Activated T-cell treated with anti-CD3 and anti-CD28 coated beads, Interleukin-2, amount 50 U/mL, for 72 hours (primary cell): ENCODE results near the gene CABCOCO1. TPM values are rescaled to one million over a fixed set of nuclear protein-coding genes. Genes with fewer than 3 reads are reported as not detected.
"Not testable (repeated sequence)": the region's sequence is repeated elsewhere in the genome, so short reads cannot be mapped to it uniquely, and the experiment has no call there.

ENCODE experiments used
- ATAC-seq, 2 donors: fragments of 150-1000 bp; cut with Tn5 transposase; replicated peaks in 1 of 2; 2 replicates each; pipeline ENCODE4 v1.10.0; 2021; ENCODE audit warnings: moderate library complexity in 2 of 2, mild to moderate bottlenecking in 1 of 2
- DNase-seq, 2 donors: peaks; one replicate each; pipeline ENCODE4 v3.0.0; 2021 to 2022; ENCODE audit warnings: mixed read lengths in 1 of 2
- H3K27ac Mint-ChIP-seq: one replicate; pipeline ENCODE4 v1.8.0; 2022; ENCODE audit warnings: mild to moderate bottlenecking, moderate library complexity, mixed read lengths
- H3K27me3 Mint-ChIP-seq: one replicate; pipeline ENCODE4 v1.8.0; 2022; ENCODE audit warnings: low read depth, mixed read lengths
- H3K36me3 Mint-ChIP-seq, 2 donors: one replicate each; pipeline ENCODE4 v1.8.0; 2022; ENCODE audit warnings: mixed read lengths in 2 of 2, mild to moderate bottlenecking in 1 of 2; ENCODE audit not compliant: insufficient read depth in 2 of 2
- H3K4me1 Mint-ChIP-seq: one replicate; pipeline ENCODE4 v1.8.0; 2022; ENCODE audit warnings: low read depth, mixed read lengths
- H3K4me3 Mint-ChIP-seq, 2 donors: one replicate each; pipeline ENCODE4 v1.8.0; 2022; ENCODE audit warnings: mild to moderate bottlenecking in 2 of 2, mixed read lengths in 2 of 2, moderate library complexity in 2 of 2
- H3K9me3 Mint-ChIP-seq, 2 donors: one replicate each; pipeline ENCODE4 v1.8.0; 2022; ENCODE audit warnings: mixed read lengths in 2 of 2
- total RNA-seq, 2 donors: library from RNA; stranded (reverse); gene quantifications; one replicate each; pipeline ENCODE4 v1.2.3, GENCODE V29; 2022

Gene CABCOCO1
- total RNA-seq, 2 donors from 2014 or later: not detected

DNA sequence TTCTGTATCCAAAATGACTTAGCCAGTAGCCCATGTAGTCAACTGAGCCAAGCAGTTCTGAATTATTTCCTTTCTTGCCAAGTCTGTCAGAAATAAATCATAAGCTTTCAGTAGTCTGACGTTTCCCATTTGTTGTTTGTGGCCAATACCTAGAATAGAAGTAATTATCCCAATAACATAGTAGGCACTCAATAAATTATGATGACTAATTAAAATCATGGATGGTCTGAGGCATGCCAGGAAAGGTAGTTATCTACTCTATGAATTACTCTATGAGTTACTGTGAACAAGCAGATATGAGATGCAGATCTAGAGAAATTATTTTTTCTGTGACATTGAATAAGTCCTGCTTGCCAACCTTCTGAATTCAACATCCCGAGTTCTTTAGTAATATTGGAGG is 2.3 kb downstream of the CABCOCO1 start:
- DNase-seq (no peak), ATAC-seq (no peak)
- no peak overlapping the region for H3K4me3 Mint-ChIP-seq
- H3K4me1 Mint-ChIP-seq: no peaks in the 10 kb centered on the region
- no peaks in the 10 kb centered on the region for H3K36me3 Mint-ChIP-seq
- H3K27me3 Mint-ChIP-seq: peaks cover 30% of the 10 kb centered on the region
- no peak overlapping the region for H3K27ac Mint-ChIP-seq
- no peaks in the 10 kb centered on the region for H3K9me3 Mint-ChIP-seq

DNA sequence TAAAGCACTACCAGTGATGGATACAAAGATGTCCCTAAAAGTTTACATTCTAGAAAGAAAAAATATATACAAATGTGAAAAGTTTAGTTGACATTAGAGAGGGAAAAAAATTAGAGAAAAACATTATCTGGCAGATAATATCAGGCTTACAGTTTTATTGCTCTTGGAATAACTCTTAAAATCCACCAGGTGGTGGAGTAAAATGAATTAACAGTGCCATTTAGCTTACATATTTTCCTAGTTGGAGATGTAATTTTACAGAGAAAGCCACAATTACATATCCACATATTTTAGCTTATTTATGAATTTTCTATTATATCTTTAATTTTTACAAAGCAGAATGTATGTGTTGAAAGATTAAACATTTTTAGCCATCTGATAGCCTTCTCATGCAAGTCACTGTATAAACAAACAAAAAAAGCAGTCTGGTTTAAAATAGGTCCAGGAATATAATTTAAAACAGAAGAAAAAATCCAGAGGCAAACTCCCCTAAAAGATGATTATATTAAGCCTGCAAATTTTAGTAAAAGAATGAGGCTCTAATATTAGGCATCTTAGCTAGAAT is 6.5 kb downstream of the CABCOCO1 start:
- no peak overlapping the region for H3K4me3 Mint-ChIP-seq
- no peak overlapping the region for H3K27ac Mint-ChIP-seq
- no peak for ATAC-seq
- DNase-seq: no peak
- H3K9me3 Mint-ChIP-seq: no peaks in the 10 kb centered on the region
- no peaks in the 10 kb centered on the region for H3K4me1 Mint-ChIP-seq
- H3K36me3 Mint-ChIP-seq: no peaks in the 10 kb centered on the region
- H3K27me3 Mint-ChIP-seq: peaks cover 8% of the 10 kb centered on the region

DNA sequence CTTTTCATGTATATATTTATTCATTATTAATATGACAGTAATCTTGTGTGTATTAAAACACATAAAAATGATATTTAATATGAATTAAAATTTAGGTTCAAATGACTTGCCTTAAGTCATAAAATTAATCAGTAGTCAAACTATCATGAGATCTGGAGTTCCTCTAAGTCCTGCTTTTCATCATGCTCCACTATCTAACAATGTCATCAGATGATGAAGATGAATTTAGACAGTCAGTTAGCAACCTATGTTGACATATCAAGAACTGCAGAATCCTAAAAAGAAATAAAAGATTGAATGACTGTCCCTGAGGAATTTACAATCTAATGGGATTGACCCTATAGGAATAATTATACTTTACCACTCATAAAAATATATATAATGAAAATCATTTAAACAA is 7.1 kb downstream of the CABCOCO1 start:
- Mint-ChIP-seq H3K27ac (no peak overlapping the region), H3K4me3 (no peak overlapping the region), H3K36me3 (no peaks in the 10 kb centered on the region), H3K27me3 (peaks cover 4% of the 10 kb centered on the region), H3K4me1 (no peaks in the 10 kb centered on the region), H3K9me3 (no peaks in the 10 kb centered on the region)
- no peak for ATAC-seq
- no peak for DNase-seq

DNA sequence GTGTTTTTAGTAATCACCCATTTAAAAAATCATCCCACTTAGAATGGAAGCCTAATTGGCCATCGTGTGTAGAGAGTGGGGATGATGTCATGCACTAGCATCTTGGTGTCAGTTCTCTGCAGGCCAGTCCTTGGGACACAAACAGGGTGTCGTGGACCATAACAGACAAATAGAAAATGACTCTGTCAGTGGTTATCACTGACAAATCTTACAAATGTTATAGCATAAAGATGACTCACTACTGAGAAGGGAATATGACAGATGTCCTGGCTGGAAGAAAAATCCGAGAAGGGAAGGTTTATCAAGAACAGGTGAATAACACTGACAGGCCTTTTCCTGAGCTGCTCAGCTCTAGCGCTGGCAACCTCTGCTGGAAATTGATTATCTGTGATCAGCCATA is 10.6 kb downstream of the CABCOCO1 start:
- Mint-ChIP-seq H3K36me3 (no peaks in the 10 kb centered on the region), H3K27ac (no peak overlapping the region), H3K4me3 (no peak overlapping the region), H3K9me3 (no peaks in the 10 kb centered on the region), H3K4me1 (no peaks in the 10 kb centered on the region), H3K27me3 (no peaks in the 10 kb centered on the region)
- ATAC-seq (no peak), DNase-seq (no peak)

DNA sequence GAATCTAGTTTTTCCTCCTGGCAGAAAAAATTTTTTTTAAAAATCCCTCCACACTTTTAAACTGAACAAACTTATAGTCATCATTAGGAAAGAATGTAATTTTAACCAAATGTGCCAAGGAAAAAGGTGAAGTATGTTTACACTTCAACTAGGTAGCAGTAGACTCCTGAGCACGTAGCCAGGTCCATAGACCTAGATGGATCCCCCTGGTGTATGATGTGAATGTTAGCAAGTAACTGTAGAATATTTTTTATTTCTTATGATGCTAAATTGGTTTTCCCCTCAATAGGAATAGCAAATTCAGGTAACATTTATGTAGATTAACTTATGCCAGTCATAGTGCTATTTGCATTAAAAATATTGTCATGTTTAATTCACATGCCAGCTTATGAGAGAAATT is 19.6 kb downstream of the CABCOCO1 start:
- DNase-seq (no peak), ATAC-seq (no peak)
- Mint-ChIP-seq H3K27ac (no peak overlapping the region), H3K4me1 (no peaks in the 10 kb centered on the region), H3K9me3 (no peaks in the 10 kb centered on the region), H3K27me3 (no peaks in the 10 kb centered on the region), H3K36me3 (no peaks in the 10 kb centered on the region), H3K4me3 (no peak overlapping the region)

DNA sequence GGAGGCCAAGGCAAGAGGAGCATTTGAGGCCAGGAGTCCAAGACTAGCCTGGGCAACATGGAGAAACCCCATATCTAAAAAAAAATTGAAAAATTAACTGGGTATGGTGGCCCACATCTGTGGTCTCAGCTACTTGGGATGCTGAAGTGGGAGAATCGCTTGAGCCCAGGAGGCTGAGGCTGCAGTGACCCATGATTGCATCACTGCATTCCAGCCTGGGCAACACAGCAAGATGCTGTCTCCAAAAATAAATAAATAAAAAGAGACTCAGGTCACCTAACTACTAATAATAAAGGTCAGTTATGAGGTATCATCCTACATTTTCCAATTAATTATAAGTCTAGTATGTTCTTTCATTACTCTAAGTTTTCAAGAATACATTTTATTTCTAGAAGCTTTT is 20.6 kb downstream of the CABCOCO1 start:
- Mint-ChIP-seq H3K27ac (no peak overlapping the region), H3K36me3 (no peaks in the 10 kb centered on the region), H3K27me3 (no peaks in the 10 kb centered on the region), H3K9me3 (no peaks in the 10 kb centered on the region), H3K4me3 (no peak overlapping the region), H3K4me1 (no peaks in the 10 kb centered on the region)
- ATAC-seq (no peak), DNase-seq (no peak)

DNA sequence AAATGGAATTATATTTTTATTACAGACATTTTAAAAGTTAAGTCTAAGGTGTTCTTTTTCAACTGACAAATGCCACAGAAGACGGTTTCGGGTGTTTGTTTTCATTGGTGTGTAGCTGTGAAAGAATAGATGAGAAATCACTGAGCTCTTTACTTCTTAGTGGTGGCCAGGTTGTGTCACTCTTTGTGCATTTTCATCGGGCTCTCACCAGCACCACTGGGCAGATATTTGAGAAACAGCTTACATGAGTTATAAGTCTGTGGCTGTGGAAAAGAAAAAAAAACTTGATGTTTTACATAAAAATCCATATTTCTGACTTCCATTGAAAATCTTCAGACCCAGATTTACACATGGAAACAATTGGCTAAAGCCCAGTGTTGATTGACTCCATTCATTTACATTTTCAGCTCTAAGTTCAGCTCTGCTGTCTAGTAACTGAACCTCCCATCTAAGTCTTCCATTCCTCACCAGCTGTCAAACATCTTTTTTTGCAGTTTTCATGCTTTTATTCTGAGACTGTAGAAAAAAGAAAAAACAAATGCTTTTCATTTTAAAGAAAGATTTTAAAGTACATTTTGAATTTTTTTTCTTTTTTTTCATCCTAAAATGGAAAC is 22.3 kb downstream of the CABCOCO1 start:
- no peak overlapping the region for H3K27ac Mint-ChIP-seq
- no peaks in the 10 kb centered on the region for H3K27me3 Mint-ChIP-seq
- H3K36me3 Mint-ChIP-seq: no peaks in the 10 kb centered on the region
- H3K9me3 Mint-ChIP-seq: no peaks in the 10 kb centered on the region
- ATAC-seq (no peak), DNase-seq (no peak)
- no peaks in the 10 kb centered on the region for H3K4me1 Mint-ChIP-seq
- no peak overlapping the region for H3K4me3 Mint-ChIP-seq

DNA sequence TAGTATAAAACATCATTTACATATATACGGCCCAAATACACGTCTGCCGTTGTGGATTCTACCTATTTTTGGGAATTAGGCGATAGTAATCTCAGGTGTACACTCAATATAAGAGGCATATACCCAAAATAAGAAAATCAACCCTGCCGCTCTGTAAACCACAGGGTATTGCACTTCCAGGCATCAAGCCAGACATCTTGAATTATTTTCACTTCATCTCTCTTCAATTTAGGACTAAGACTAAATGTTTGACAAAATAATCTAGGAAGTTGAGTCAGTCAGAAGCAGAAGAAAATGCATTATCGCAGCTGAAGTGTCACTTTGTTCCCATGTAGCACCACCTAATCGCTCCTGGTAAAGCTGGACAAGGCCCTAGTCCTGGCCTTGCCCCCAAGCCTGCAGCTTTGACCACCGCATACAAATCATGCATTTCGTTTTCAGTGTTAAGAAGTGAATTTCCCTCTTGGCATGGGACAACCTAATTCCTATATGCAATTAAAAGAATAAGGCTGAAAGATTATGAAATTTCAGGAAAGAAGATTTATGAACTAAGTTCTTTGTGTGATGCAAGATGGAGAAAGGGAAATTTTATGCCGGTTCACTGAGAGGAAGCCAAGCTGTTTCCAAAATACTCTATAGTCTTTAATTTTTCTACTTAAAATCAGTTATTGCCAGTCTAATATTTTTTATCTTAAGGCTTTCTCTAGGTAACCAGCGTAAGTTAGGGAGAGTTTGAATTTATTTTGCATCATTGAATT is 26.0 kb downstream of the CABCOCO1 start:
- no peaks in the 10 kb centered on the region for H3K36me3 Mint-ChIP-seq
- no peak for DNase-seq
- H3K27me3 Mint-ChIP-seq: no peaks in the 10 kb centered on the region
- H3K4me1 Mint-ChIP-seq: no peaks in the 10 kb centered on the region
- peaks cover 0 to 2% of the 10 kb centered on the region in 2 donors for H3K9me3 Mint-ChIP-seq
- H3K27ac Mint-ChIP-seq: no peak overlapping the region
- H3K4me3 Mint-ChIP-seq: no peak overlapping the region
- no peak for ATAC-seq

DNA sequence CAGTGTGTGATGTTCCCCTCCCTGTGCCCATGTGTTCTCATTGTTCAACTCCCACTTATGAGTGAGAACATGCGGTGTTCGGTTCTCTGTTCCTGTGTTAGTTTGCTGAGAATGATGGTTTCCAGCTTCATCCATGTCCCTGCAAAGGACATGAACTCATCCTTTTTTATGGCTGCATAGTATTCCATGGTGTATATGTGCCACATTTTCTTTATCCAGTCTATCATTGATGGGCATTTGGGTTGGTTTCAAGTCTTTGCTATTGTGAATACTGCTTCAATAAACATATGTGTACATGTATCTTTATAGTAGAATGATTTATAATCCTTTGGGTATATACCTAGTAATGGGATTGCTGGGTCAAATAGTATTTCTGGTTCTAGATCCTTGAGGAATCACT is 28.9 kb downstream of the CABCOCO1 start:
- H3K36me3 Mint-ChIP-seq, H3K4me1 Mint-ChIP-seq, H3K9me3 Mint-ChIP-seq, H3K4me3 Mint-ChIP-seq, ATAC-seq, H3K27me3 Mint-ChIP-seq, DNase-seq, H3K27ac Mint-ChIP-seq: not testable (repeated sequence)

DNA sequence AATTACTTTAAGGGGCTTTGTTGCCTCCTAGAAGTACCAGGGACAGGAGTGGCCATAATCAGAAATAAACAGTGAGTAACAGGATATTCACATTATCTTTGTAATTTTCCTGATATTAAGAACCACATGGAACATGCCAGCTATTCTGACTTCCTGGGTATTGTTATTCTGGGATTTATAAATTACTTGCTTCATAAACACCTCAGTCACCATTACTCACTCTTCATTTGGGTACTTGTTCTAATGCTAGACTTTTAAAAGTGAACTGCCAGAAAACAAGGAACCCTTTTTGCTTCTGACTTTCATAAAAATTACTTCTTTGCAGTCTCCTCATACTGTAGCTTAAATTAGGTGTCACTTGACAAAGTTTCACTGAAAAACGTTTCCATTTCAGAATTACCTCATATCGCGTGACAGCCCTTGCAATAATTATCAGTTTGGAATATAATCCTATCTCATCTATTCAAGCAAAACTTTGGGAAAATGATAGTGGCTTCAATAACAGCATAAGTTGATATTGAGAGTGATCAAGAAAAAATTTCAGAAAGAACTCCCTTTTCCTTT is 29.8 kb downstream of the CABCOCO1 start:
- no peaks in the 10 kb centered on the region for H3K27me3 Mint-ChIP-seq
- H3K36me3 Mint-ChIP-seq: no peaks in the 10 kb centered on the region
- DNase-seq (no peak), ATAC-seq (no peak)
- H3K9me3 Mint-ChIP-seq: peaks cover 0 to 2% of the 10 kb centered on the region in 2 donors
- no peak overlapping the region for H3K27ac Mint-ChIP-seq
- no peak overlapping the region for H3K4me3 Mint-ChIP-seq
- H3K4me1 Mint-ChIP-seq: no peaks in the 10 kb centered on the region

DNA sequence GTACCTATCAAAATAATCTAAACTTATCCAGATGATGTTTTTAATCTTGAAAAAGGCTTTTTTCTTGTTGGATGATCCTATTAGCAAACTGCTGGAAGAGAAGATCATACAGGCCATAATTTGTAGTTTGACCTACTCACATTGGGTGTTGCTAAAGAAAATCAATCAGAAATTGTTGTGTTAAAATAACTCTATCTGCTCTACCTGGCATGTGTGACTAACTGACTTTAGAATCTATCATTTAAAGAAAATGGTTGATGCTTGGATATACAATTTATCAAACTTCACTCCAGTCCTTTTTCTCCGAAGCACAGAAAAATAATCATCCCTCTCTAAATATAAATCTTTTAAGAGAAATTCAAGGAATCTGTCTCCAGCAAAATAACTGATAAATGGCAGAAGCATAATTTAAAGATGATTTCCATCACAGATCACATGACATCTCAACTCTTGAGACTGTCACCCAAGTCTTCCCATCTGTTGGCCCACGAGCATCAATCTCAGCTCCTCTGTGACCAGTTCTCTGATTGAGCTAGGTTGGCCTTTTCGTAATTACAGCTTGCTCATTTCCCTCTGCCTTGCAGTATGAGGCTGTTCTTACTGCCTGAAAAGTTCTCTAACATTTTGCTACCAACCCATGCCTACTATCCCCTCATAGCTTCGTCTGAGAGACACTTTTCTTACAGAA is 36.4 kb downstream of the CABCOCO1 start:
- Mint-ChIP-seq H3K4me3 (no peak overlapping the region), H3K4me1 (no peaks in the 10 kb centered on the region), H3K27ac (no peak overlapping the region), H3K9me3 (no peaks in the 10 kb centered on the region), H3K27me3 (no peaks in the 10 kb centered on the region), H3K36me3 (no peaks in the 10 kb centered on the region)
- no peak for ATAC-seq
- DNase-seq: no peak

DNA sequence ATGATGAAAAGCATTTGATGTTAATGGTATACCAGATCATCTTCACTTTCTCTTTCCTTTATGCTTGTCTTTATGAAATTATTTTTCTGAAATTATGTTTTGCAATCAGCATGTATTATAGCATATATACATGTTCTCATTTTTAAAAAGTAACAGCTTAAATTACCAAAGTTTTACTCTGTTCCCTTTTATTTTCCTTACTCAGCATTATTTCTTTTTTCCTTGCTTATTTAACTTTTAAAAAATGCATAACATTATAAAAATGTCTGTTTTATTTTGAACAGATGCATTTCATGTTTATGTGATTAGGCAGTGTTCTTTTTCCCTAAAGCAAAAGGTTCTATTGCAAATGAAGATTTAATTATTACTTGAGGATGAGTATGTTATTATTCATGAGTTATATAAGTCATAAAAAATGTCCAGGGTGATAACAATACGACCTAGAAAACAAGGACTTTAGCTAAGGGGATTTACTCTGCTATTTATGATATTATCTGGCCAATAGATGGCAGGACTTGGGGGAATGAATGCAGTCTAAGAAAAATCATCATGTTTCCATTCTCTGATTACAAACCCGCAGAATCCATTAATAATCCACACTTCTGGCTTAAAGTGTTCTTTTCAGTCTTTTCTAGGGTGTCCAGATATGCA is 38.5 kb downstream of the CABCOCO1 start:
- no peak overlapping the region for H3K27ac Mint-ChIP-seq
- H3K4me1 Mint-ChIP-seq: no peaks in the 10 kb centered on the region
- no peaks in the 10 kb centered on the region for H3K36me3 Mint-ChIP-seq
- ATAC-seq (no peak), DNase-seq (no peak)
- H3K9me3 Mint-ChIP-seq: no peaks in the 10 kb centered on the region
- no peak overlapping the region for H3K4me3 Mint-ChIP-seq
- no peaks in the 10 kb centered on the region for H3K27me3 Mint-ChIP-seq

DNA sequence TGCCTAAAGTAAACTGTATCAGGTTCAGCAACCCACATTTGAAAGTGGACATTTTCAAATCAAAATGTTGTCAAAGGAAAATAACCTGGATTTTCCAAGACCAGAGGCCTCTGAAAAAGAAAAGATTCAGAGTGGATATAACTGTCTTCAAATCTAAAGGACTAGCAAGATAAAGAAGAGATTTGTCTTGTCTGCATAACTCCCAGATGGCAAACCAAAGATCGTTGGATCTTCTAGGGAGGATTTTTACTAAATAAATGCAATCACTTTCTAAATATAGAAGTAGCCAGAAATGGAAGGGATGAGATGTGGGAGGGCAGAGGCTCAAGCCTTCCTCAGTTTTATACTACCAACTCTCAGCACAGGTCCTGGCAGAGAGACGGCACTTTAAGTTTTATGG is 39.0 kb downstream of the CABCOCO1 start:
- no peaks in the 10 kb centered on the region for H3K9me3 Mint-ChIP-seq
- H3K27me3 Mint-ChIP-seq: peaks cover 4% of the 10 kb centered on the region
- H3K4me3 Mint-ChIP-seq: no peak overlapping the region
- H3K4me1 Mint-ChIP-seq: no peaks in the 10 kb centered on the region
- no peak for ATAC-seq
- H3K27ac Mint-ChIP-seq: no peak overlapping the region
- no peaks in the 10 kb centered on the region for H3K36me3 Mint-ChIP-seq
- DNase-seq: no peak
